PFSK-1 (cell line): ENCODE results near the gene CDH1.

Source experiments
- FOXP2 ChIP-seq: optimal IDR thresholded peaks from 2 replicates; pipeline ENCODE3; 2011; ENCODE audit warnings: borderline replicate concordance, control low read depth, inconsistent platforms; ENCODE audit not compliant: insufficient read depth; ENCODE audit errors: extremely low read length, extremely low read depth
- POLR2AphosphoS5 ChIP-seq: IDR thresholded peaks from 2 replicates; pipeline ENCODE4 v1.6.1; 2012; ENCODE audit warnings: low read depth, mild to moderate bottlenecking, control low read depth, low read length, moderate library complexity
- REST ChIP-seq, 2 experiments: IDR thresholded peaks; 2 replicates each; pipeline versions ENCODE4 v1.6.1 to v1.8.0; 2011 to 2012; ENCODE audit warnings: low read depth in 2 of 2, low read length in 2 of 2, control low read depth in 1 of 2, inconsistent platforms in 1 of 2, mild to moderate bottlenecking in 1 of 2, moderate library complexity in 1 of 2; ENCODE audit not compliant: insufficient read depth in 1 of 2

- TF ChIP-seq POLR2AphosphoS5 (no peak), FOXP2 (no peak), REST (IDR thresholded peaks at IDR 0.05; ENCODE audit: insufficient read depth in 1 of 2, low read depth in 2 of 2, low read length in 2 of 2) (no peak)
Observed at GRCh38 chr16:68768175-68768574, 31.1 kb downstream of the CDH1 start.
